GM20000 (cell line): ENCODE measurements around the gene BLTP3B.

ENCODE experiments used
- DNase-seq: peaks from one replicate; pipeline ENCODE4 v3.0.0; 2012; ENCODE audit warnings: low spot score
- TF ChIP-seq, protein P1 (sequence below): IDR thresholded peaks from 2 replicates; pipeline ENCODE4 v1.5.1; 2012; ENCODE audit warnings: mild to moderate bottlenecking, control low read depth; ENCODE audit errors: extremely low read depth, missing control alignments

The BLTP3B gene

DNA sequence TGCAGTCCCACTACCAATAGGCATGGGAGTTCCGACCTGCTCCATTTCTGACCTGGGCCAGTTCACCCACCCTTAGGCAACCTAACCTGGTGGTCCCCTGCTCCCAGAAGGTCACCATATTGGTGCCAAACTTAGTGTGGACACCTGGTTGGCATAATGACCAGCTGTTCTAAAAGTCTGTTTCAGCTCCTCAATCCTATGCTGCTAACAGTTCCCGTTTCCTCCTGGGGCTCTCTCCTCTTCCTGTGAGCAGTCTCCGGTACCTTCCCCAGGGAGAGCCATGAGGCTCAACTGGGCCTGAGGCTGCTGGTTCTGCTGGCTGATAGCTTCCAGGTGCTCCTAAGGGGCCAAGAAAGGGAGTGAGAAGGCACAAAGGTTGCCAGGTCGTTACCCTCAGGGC, 15.9 kb upstream of the BLTP3B start:
- TF ChIP-seq, protein P1, sequence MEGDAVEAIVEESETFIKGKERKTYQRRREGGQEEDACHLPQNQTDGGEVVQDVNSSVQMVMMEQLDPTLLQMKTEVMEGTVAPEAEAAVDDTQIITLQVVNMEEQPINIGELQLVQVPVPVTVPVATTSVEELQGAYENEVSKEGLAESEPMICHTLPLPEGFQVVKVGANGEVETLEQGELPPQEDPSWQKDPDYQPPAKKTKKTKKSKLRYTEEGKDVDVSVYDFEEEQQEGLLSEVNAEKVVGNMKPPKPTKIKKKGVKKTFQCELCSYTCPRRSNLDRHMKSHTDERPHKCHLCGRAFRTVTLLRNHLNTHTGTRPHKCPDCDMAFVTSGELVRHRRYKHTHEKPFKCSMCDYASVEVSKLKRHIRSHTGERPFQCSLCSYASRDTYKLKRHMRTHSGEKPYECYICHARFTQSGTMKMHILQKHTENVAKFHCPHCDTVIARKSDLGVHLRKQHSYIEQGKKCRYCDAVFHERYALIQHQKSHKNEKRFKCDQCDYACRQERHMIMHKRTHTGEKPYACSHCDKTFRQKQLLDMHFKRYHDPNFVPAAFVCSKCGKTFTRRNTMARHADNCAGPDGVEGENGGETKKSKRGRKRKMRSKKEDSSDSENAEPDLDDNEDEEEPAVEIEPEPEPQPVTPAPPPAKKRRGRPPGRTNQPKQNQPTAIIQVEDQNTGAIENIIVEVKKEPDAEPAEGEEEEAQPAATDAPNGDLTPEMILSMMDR = no peak
- DNase-seq = no peak

DNA sequence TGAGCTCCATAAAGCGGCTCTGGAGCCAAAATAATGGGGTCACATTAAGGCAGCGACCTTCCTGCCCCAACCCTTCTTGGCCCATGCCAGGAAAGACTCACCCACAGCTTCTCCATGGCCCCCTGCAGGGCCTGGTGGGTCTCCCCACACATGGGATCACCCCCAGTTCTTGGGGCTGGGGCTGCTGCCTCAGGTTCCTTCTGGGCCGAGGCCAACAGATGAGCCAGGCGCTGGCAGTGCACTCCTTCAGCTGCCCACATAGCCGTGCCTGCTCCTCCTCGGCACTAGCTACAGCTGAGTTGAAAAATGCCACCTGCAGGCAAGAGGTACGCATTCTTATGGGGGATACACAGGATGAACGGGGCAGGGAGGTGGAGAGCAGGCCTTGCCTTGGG, 14.8 kb upstream of the BLTP3B start:
- DNase-seq = no peak
- TF ChIP-seq, protein P1 = no peak

DNA sequence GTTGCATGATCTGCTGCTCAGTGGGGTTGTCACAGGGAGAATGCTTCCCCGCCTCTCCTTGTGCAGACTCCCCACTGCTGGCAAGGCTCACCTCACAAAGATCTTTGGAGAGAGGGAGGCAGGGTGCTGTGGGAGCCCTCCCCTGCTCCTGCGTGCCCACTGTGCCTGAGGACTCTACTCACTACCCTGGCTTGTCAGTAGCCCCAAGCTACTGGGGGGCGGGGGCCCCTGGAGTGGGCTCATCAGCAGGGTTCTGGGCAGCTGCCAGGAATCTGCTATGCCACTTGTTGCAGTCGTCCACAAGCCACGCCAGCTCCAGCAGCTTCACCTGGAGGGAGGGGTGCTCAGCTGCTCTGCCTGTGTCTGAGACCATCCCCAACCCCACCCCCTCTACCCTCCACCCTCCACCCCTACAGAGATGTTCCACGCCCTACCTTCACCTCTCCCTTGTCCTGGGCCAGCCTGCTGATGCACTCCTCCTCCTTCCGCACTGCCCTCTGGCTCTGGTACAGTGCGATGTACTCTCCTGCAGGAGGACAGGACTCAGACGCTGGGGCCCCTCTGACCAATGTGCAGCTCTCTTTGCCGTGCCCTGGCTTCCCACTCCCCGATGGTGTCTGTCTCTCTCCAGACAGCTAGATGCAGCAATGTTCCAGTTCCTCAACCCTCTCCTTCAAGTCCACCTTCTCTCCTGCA, 14.2 kb upstream of the BLTP3B start:
- TF ChIP-seq, protein P1 = no peak
- no peak for DNase-seq

DNA sequence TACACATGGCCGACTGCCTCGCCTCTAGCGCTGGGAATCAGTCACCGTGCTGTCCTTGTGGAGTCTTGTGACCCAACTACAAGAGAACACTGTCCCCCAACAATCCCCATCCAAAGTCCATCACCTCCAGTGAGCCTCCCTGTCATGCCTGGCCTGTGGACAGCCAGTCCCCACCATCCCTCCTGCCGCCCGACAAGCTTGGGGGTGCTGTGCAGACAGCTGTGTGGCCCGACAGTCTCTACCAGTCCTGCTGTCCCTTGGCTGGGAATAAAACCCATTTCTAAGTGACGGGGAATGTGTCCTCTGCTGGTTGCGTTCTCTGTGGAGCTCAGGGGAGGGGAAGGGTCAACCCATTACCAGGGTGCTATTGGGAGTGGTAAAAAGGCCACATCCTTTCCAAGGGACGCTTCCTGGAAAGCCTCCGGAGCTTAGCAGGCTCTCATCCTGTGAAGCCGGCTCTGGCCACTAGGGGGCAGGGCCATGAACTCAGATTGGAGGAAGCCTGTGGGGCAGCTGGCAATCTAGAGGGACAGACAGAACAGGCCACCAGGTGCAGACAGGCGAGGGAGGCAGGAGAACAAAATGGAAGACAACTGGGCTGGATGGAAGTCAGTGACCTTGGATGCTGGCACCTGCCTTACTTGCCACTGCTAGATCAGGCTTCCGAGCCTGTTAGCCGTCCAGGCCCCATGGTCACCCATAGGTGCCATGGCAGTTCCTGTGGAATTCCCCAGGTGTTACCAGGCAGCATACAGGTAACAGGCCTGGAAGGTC, 12.0 kb upstream of the BLTP3B start:
- peak; percentile 68 for DNase-seq
- TF ChIP-seq, protein P1 = peak; percentile 78

DNA sequence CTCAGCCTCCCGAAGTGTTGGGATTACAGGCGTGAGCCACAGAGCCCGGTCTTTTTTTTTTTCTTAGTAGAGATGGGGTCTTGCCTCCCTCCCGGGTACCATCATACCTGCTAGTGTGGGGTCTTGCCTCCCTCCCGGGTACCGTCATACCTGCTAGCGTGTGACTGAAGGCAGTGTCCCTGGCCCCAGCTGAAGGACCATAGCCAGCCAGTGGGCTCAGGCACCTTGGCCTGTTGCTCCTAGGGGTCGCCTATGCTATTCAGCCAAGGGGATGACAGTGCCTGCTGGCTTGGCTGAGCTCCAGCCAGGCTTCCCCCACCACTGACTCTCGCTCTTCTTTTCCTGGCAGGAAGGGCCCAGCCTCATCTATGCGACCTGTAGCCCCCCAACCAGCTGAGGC, 10.5 kb upstream of the BLTP3B start:
- DNase-seq = no peak
- TF ChIP-seq, protein P1 = no peak

DNA sequence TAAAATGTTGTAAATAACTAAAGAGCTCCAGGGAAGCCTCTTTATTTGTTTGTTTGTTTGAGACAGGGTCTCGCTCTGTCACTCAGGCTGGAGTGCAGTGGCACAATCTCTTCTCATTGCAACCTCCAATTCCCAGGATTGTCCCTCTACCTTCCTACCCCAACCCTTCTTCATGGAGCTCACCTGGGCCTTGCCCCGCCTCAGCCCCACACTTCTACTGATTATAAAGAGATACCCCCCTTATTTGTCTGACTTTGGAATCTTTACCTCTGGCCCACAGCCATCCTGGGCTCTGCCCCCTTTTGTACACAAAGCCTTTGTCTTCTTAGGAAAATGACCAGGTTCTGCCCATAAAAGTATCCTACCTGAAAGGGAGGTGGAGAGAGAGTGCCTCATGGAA, 9.1 kb upstream of the BLTP3B start:
- TF ChIP-seq, protein P1 = no peak
- DNase-seq = no peak

DNA sequence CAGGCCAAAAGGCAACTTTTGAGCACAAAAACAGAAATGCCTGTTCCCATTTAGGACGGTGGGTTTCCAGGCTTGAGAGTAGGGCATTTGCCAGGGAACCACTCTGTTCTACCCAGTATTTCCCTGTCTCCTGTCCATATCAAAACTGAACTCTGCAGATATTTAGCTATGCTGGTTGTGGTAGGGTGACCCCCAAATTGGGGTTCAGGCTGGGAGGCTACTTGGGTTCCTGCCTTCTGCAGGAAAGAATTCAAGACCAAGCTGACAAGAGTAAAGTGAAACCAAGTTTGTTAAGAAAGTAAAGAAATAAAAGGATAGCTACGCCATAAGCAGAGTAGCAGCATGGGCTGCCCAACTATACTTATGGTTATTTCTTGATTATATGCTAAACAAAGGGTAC, 3.6 kb upstream of the BLTP3B start:
- no peak for DNase-seq
- TF ChIP-seq, protein P1 = no peak
